Ovary (tissue), 3 donors: ENCODE data around the gene CPZ.

Experiments
- EP300 ChIP-seq: sonication (generic); formaldehyde crosslinking; IDR thresholded peaks from one replicate; pipeline ENCODE4 v1.6.1; 2017; ENCODE audit warnings: antibody characterized with exemption
- POLR2A ChIP-seq: fragments of 450-650 bp; IDR thresholded peaks from one replicate; pipeline ENCODE4 v1.6.1; 2017; ENCODE audit warnings: antibody characterized with exemption, mild to moderate bottlenecking, moderate library complexity
- TF ChIP-seq, protein P1 (sequence below), 3 donors: fragments of 450-650 bp in 2 of 3; fragments of 200-600 bp in 1 of 3; IDR thresholded peaks; one replicate each; pipeline versions ENCODE4 v1.5.1 to v1.8.0; 2016 to 2022; ENCODE audit warnings: antibody characterized with exemption in 3 of 3, mild to moderate bottlenecking in 1 of 3
- donor health status: DM: no; HTN: no; CAD: no.

DNA sequence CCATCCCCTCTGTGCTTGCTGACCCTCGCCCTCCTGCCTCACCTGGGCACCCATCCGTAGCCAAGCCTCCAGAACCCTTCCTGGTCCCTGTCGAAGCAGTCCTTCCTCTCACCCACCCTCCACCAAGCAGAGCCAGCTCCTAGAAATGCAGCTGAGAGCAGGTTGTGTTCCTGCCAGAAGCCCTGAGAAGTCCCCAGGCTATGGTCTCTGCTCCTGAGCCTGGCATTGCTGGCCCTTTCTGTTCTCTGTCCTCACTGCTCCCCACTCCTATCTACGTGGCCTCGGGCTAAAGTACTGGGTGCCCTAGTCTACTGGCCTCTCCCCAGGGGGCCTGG lies 2.1 kb upstream of the CPZ start:
- TF ChIP-seq, protein P1, sequence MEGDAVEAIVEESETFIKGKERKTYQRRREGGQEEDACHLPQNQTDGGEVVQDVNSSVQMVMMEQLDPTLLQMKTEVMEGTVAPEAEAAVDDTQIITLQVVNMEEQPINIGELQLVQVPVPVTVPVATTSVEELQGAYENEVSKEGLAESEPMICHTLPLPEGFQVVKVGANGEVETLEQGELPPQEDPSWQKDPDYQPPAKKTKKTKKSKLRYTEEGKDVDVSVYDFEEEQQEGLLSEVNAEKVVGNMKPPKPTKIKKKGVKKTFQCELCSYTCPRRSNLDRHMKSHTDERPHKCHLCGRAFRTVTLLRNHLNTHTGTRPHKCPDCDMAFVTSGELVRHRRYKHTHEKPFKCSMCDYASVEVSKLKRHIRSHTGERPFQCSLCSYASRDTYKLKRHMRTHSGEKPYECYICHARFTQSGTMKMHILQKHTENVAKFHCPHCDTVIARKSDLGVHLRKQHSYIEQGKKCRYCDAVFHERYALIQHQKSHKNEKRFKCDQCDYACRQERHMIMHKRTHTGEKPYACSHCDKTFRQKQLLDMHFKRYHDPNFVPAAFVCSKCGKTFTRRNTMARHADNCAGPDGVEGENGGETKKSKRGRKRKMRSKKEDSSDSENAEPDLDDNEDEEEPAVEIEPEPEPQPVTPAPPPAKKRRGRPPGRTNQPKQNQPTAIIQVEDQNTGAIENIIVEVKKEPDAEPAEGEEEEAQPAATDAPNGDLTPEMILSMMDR (IDR thresholded peaks at IDR 0.05) = no peak
- TF ChIP-seq POLR2A (no peak), EP300 (no peak)
